Measurements from ENCODE around the gene ATP9B.

ATP9B gene

DNA sequence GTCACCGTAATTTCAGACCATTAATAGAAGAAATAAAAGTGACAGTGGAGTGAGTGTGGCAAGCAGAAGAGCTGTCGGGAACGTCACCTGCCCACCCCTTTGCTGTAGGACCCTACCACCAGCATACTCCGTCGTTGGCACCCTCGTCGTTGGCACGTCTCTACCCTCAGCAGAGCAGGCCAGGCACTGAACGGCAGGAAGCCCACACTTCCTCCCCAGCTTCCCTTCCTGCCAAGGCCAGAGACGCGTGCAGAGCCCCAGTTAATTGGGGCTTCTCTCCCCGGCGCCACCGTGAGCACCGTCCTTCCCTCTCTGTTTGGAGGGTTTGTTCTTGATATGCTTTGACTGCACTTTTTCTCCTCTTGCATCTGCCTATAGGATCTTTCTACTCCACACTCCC, 299.5 kb downstream of the ATP9B start:
- Histone ChIP-seq H3K27ac (ENCODE audit: low read depth, low read length) (no peak overlapping the region), H3K79me1 (ENCODE audit: low read length) (no peaks in the 10 kb centered on the region), H3K9ac (ENCODE audit: low read length) (no peak overlapping the region), H3K27me3 (ENCODE audit: insufficient read depth, low read length, poor library complexity) (no peaks in the 10 kb centered on the region), H3K4me2 (ENCODE audit: low read length) (no peak overlapping the region), H3K4ac (ENCODE audit: low read depth, low read length) (no peak overlapping the region), H3K23ac (ENCODE audit: low read length) (no peak overlapping the region), H2BK5ac (ENCODE audit: low read length) (no peak overlapping the region), H3K4me1 (ENCODE audit: control insufficient read depth, low read depth, low read length) (no peaks in the 10 kb centered on the region), H2AK5ac (ENCODE audit: low read length) (no peak overlapping the region), H4K5ac (ENCODE audit: low read length) (no peak overlapping the region), H2BK15ac (replicated peaks; ENCODE audit: low read depth) (no peak overlapping the region), H4K8ac (ENCODE audit: low read depth, low read length) (no peak overlapping the region), H3K56ac (ENCODE audit: low read length) (no peak overlapping the region), H3K36me3 (ENCODE audit: control insufficient read depth, insufficient read depth, low read length) (no peaks in the 10 kb centered on the region), H3K18ac (ENCODE audit: low read length) (no peak overlapping the region), H3K4me3 (ENCODE audit: low read length) (no peak overlapping the region), H2BK120ac (ENCODE audit: low read depth, low read length) (no peak overlapping the region), H3K79me2 (ENCODE audit: control insufficient read depth, insufficient read depth, low read length) (no peaks in the 10 kb centered on the region)
- DNase-seq: no peak
- WGBS (ENCODE audit: extremely low coverage, insufficient coverage, low lambda C conversion rate): no CpG with 5 or more reads among the region's 15 CpGs

DNA sequence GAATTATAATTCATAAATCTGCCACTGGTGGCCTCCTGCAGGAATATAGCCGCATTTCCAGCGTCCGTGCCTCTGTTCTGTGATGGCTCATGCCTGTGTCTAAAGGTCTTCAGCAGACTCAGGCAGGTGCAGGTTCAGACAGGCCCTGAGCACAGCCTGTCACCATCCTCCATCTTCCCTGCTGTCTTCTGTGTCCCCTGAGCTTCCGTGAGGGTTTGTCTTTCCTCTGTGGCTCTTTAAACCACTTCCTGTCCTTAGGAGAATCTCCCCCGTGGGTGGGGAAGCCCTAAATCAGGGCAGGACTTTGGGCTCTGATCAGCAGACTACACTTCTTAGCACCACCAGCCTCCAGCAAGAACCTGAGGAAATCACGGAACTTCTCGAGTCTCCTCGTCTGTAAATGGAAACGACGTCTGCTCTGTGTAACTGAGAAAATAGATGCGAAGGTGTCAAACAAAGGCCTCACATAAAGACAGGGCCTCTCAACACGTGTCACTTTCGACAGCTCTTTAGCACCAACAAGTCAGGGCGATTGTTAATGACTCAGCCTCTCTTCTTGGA, 302.4 kb downstream of the ATP9B start:
- Histone ChIP-seq H2BK15ac (replicated peaks; ENCODE audit: low read depth) (no peak overlapping the region), H3K23ac (ENCODE audit: low read length) (no peak overlapping the region), H3K9ac (ENCODE audit: low read length) (no peak overlapping the region), H3K18ac (ENCODE audit: low read length) (no peak overlapping the region), H3K56ac (ENCODE audit: low read length) (no peak overlapping the region), H3K4me3 (ENCODE audit: low read length) (no peak overlapping the region), H3K4ac (ENCODE audit: low read depth, low read length) (no peak overlapping the region), H3K4me2 (ENCODE audit: low read length) (no peak overlapping the region), H4K8ac (ENCODE audit: low read depth, low read length) (no peak overlapping the region), H2BK5ac (ENCODE audit: low read length) (no peak overlapping the region), H3K79me2 (ENCODE audit: control insufficient read depth, insufficient read depth, low read length) (no peaks in the 10 kb centered on the region), H4K5ac (ENCODE audit: low read length) (no peak overlapping the region), H3K27me3 (ENCODE audit: insufficient read depth, low read length, poor library complexity) (no peaks in the 10 kb centered on the region), H3K36me3 (ENCODE audit: control insufficient read depth, insufficient read depth, low read length) (no peaks in the 10 kb centered on the region), H2AK5ac (ENCODE audit: low read length) (no peak overlapping the region), H3K79me1 (ENCODE audit: low read length) (no peaks in the 10 kb centered on the region), H3K27ac (ENCODE audit: low read depth, low read length) (no peak overlapping the region), H3K4me1 (ENCODE audit: control insufficient read depth, low read depth, low read length) (no peaks in the 10 kb centered on the region), H2BK120ac (ENCODE audit: low read depth, low read length) (no peak overlapping the region)
- no peak for DNase-seq
- WGBS (ENCODE audit: extremely low coverage, insufficient coverage, low lambda C conversion rate): no CpG with 5 or more reads among the region's 14 CpGs

DNA sequence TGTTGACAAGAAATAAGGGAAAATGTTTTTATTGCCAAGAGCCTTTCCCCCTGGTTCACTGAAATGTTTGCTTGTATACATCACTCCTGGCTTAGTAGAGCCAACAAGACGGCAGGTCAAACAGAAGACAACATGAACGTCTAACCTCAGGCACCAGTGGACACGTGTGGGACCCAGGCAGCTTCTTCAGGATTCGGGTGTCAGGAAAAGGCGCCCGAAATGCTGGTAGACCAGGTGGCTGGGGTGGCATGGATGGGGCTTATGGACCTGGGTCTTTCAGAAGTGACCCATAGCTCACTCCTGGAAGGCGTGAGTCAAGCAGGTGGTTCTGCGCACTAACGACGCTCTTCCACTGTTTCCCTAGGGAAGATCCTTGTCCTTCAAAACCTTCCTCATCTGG, 303.3 kb downstream of the ATP9B start:
- Histone ChIP-seq H3K27me3 (ENCODE audit: insufficient read depth, low read length, poor library complexity) (no peaks in the 10 kb centered on the region), H2BK120ac (ENCODE audit: low read depth, low read length) (no peak overlapping the region), H3K79me1 (ENCODE audit: low read length) (no peaks in the 10 kb centered on the region), H3K27ac (ENCODE audit: low read depth, low read length) (no peak overlapping the region), H3K9ac (ENCODE audit: low read length) (no peak overlapping the region), H3K23ac (ENCODE audit: low read length) (no peak overlapping the region), H2BK15ac (replicated peaks; ENCODE audit: low read depth) (no peak overlapping the region), H3K4me1 (ENCODE audit: control insufficient read depth, low read depth, low read length) (no peaks in the 10 kb centered on the region), H2AK5ac (ENCODE audit: low read length) (no peak overlapping the region), H3K56ac (ENCODE audit: low read length) (no peak overlapping the region), H4K8ac (ENCODE audit: low read depth, low read length) (no peak overlapping the region), H2BK5ac (ENCODE audit: low read length) (no peak overlapping the region), H4K5ac (ENCODE audit: low read length) (no peak overlapping the region), H3K4me3 (ENCODE audit: low read length) (no peak overlapping the region), H3K79me2 (ENCODE audit: control insufficient read depth, insufficient read depth, low read length) (no peaks in the 10 kb centered on the region), H3K4me2 (ENCODE audit: low read length) (no peak overlapping the region), H3K4ac (ENCODE audit: low read depth, low read length) (no peak overlapping the region), H3K36me3 (ENCODE audit: control insufficient read depth, insufficient read depth, low read length) (no peaks in the 10 kb centered on the region), H3K18ac (ENCODE audit: low read length) (no peak overlapping the region)
- no peak for DNase-seq
- no CpG with 5 or more reads among the region's 10 CpGs for WGBS (ENCODE audit: extremely low coverage, insufficient coverage, low lambda C conversion rate)

GRCh38 chr18:79372991-79373390, 303.8 kb downstream of the ATP9B start:
- no peak overlapping the region for H2BK5ac ChIP-seq (ENCODE audit: low read length)
- no peak overlapping the region for H4K5ac ChIP-seq (ENCODE audit: low read length)
- no peak overlapping the region for H3K4me3 ChIP-seq (ENCODE audit: low read length)
- no peak overlapping the region for H3K4me2 ChIP-seq (ENCODE audit: low read length)
- H3K79me2 ChIP-seq (ENCODE audit: control insufficient read depth, insufficient read depth, low read length): no peaks in the 10 kb centered on the region
- no peak overlapping the region for H4K8ac ChIP-seq (ENCODE audit: low read depth, low read length)
- no peaks in the 10 kb centered on the region for H3K27me3 ChIP-seq (ENCODE audit: insufficient read depth, low read length, poor library complexity)
- H3K79me1 ChIP-seq (ENCODE audit: low read length): no peaks in the 10 kb centered on the region
- H3K9ac ChIP-seq (ENCODE audit: low read length): no peak overlapping the region
- no peak for DNase-seq
- H3K4ac ChIP-seq (ENCODE audit: low read depth, low read length): no peak overlapping the region
- no peak overlapping the region for H3K23ac ChIP-seq (ENCODE audit: low read length)
- H3K4me1 ChIP-seq (ENCODE audit: control insufficient read depth, low read depth, low read length): no peaks in the 10 kb centered on the region
- H2BK15ac ChIP-seq (replicated peaks; ENCODE audit: low read depth): no peak overlapping the region
- no peak overlapping the region for H3K18ac ChIP-seq (ENCODE audit: low read length)
- H3K56ac ChIP-seq (ENCODE audit: low read length): no peak overlapping the region
- WGBS (ENCODE audit: extremely low coverage, insufficient coverage, low lambda C conversion rate): no CpG with 5 or more reads among the region's 2 CpGs
- H3K27ac ChIP-seq (ENCODE audit: low read depth, low read length): no peak overlapping the region
- H3K36me3 ChIP-seq (ENCODE audit: control insufficient read depth, insufficient read depth, low read length): no peaks in the 10 kb centered on the region
- H2AK5ac ChIP-seq (ENCODE audit: low read length): no peak overlapping the region
- H2BK120ac ChIP-seq (ENCODE audit: low read depth, low read length): no peak overlapping the region

GRCh38 chr18:79373736-79374135, 304.5 kb downstream of the ATP9B start:
- Histone ChIP-seq H4K5ac (ENCODE audit: low read length) (no peak overlapping the region), H3K4ac (ENCODE audit: low read depth, low read length) (no peak overlapping the region), H2BK120ac (ENCODE audit: low read depth, low read length) (no peak overlapping the region), H2BK5ac (ENCODE audit: low read length) (no peak overlapping the region), H3K36me3 (ENCODE audit: control insufficient read depth, insufficient read depth, low read length) (no peaks in the 10 kb centered on the region), H3K4me2 (ENCODE audit: low read length) (no peak overlapping the region), H3K23ac (ENCODE audit: low read length) (no peak overlapping the region), H3K27ac (ENCODE audit: low read depth, low read length) (no peak overlapping the region), H3K4me3 (ENCODE audit: low read length) (no peak overlapping the region), H3K4me1 (ENCODE audit: control insufficient read depth, low read depth, low read length) (no peaks in the 10 kb centered on the region), H2BK15ac (replicated peaks; ENCODE audit: low read depth) (no peak overlapping the region), H3K9ac (ENCODE audit: low read length) (no peak overlapping the region), H3K56ac (ENCODE audit: low read length) (no peak overlapping the region), H3K18ac (ENCODE audit: low read length) (no peak overlapping the region), H3K79me2 (ENCODE audit: control insufficient read depth, insufficient read depth, low read length) (no peaks in the 10 kb centered on the region), H4K8ac (ENCODE audit: low read depth, low read length) (no peak overlapping the region), H2AK5ac (ENCODE audit: low read length) (no peak overlapping the region), H3K79me1 (ENCODE audit: low read length) (no peaks in the 10 kb centered on the region), H3K27me3 (ENCODE audit: insufficient read depth, low read length, poor library complexity) (no peaks in the 10 kb centered on the region)
- no CpG with 5 or more reads among the region's 17 CpGs for WGBS (ENCODE audit: extremely low coverage, insufficient coverage, low lambda C conversion rate)
- no peak for DNase-seq

DNA sequence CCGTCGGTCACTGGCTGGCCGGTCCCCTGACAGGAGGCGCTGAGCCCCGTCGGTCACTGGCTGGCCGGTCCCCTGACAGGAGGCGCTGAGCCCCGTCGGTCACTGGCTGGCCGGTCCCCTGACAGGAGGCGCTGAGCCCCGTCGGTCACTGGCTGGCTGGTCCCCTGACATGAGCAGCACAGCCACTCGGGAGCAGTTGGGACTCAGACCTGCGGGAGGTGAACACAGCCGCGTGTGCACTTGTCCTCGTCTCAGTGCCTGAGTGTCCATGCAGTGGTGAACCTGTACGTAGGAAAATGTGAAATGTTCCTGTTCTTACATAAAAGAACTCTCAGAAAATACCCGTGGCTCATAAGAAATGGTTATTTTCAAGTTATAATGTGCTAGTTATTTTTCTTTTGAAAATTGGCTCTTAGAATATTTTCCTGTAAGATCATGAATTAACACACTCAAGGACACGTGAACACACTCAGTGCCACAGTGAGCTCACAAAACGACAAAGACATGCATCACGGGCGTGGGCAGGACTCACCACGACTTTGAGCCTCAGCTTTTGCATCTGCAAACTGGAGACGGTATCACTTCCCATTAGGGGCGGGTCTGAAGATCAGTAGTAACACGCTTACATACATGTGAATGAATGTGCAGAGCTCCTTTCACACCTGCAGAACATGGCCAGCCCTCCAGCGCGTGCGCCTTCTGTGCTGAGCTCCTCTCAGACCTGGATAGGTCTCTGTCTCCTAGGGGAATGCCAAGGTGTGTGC, 305.4 kb downstream of the ATP9B start:
- H2BK5ac ChIP-seq (ENCODE audit: low read length): no peak overlapping the region
- DNase-seq: no peak
- no CpG with 5 or more reads among the region's 32 CpGs for WGBS (ENCODE audit: extremely low coverage, insufficient coverage, low lambda C conversion rate)

More for the DNA sequence above, 305.4 kb downstream of the ATP9B start:
- Histone ChIP-seq H4K8ac (ENCODE audit: low read depth, low read length) (no peak overlapping the region), H3K4me3 (ENCODE audit: low read length) (no peak overlapping the region), H3K36me3 (ENCODE audit: control insufficient read depth, insufficient read depth, low read length) (no peaks in the 10 kb centered on the region), H3K23ac (ENCODE audit: low read length) (no peak overlapping the region), H3K27me3 (ENCODE audit: insufficient read depth, low read length, poor library complexity) (no peaks in the 10 kb centered on the region), H3K4me2 (ENCODE audit: low read length) (no peak overlapping the region), H4K5ac (ENCODE audit: low read length) (no peak overlapping the region), H3K27ac (ENCODE audit: low read depth, low read length) (no peak overlapping the region), H2BK120ac (ENCODE audit: low read depth, low read length) (no peak overlapping the region), H3K4me1 (ENCODE audit: control insufficient read depth, low read depth, low read length) (no peaks in the 10 kb centered on the region), H3K56ac (ENCODE audit: low read length) (no peak overlapping the region), H2BK15ac (replicated peaks; ENCODE audit: low read depth) (no peak overlapping the region), H3K79me1 (ENCODE audit: low read length) (no peaks in the 10 kb centered on the region), H3K79me2 (ENCODE audit: control insufficient read depth, insufficient read depth, low read length) (no peaks in the 10 kb centered on the region), H3K4ac (ENCODE audit: low read depth, low read length) (no peak overlapping the region), H3K18ac (ENCODE audit: low read length) (no peak overlapping the region), H2AK5ac (ENCODE audit: low read length) (no peak overlapping the region), H3K9ac (ENCODE audit: low read length) (no peak overlapping the region)
